ENCODE results near the gene ATG9A. TPM values are rescaled to one million over a fixed set of nuclear protein-coding genes. Genes with fewer than 3 reads are reported as not detected.

ATG9A gene
- 83.6 and 95.2 TPM in 2 replicates for total RNA-seq
- long read RNA-seq, full-length matches to known transcripts: 15 of 47 reads
- long read RNA-seq, partial matches to known transcripts: 12 of 47 reads
- long read RNA-seq, other reads (novel, unspliced or antisense): 20 of 47 reads

GRCh38 chr2:219229305-219230058, at the start of gene ATG9A, which contains the start of gene ANKZF1:
TSS of gene ATG9A (minus strand) at chr2:219229636. CDS start at chr2:219228024, 1,612 bp downstream.
TSS of gene ANKZF1 (plus strand) at chr2:219229806. CDS start at chr2:219230258, 452 bp downstream.
- H3K27me3 Mint-ChIP-seq (ENCODE audit: unreplicated experiment): no peaks in the 10 kb centered on the region
- H3K36me3 Mint-ChIP-seq (ENCODE audit: unreplicated experiment): peaks cover 32% of the 10 kb centered on the region
- peaks cover 26% of the 10 kb centered on the region for H3K4me1 Mint-ChIP-seq (ENCODE audit: unreplicated experiment)
- peak; percentile 99 for DNase-seq (ENCODE audit: extremely low spot score, unreplicated experiment)
- no peaks in the 10 kb centered on the region for H3K9me3 Mint-ChIP-seq (ENCODE audit: unreplicated experiment)
- H3K27ac Mint-ChIP-seq (ENCODE audit: unreplicated experiment): peak within 1 kb of the TSS; percentile 98
- peak within 1 kb of the TSS; percentile 95 for H3K4me3 Mint-ChIP-seq (ENCODE audit: unreplicated experiment)
- TF ChIP-seq CTCF (IDR thresholded peaks at IDR 0.05): no peak

GRCh38 chr2:219278655-219279150, 49.3 kb upstream of the ATG9A start:
- H3K4me3 Mint-ChIP-seq (ENCODE audit: unreplicated experiment): peak overlapping the region; percentile 84
- TF ChIP-seq CTCF (IDR thresholded peaks at IDR 0.05): no peak
- H3K27me3 Mint-ChIP-seq (ENCODE audit: unreplicated experiment): no peaks in the 10 kb centered on the region
- peak overlapping the region; percentile 98 for H3K27ac Mint-ChIP-seq (ENCODE audit: unreplicated experiment)
- no peak for DNase-seq (ENCODE audit: extremely low spot score, unreplicated experiment)
- H3K36me3 Mint-ChIP-seq (ENCODE audit: unreplicated experiment): peaks cover 6% of the 10 kb centered on the region
- peaks cover 39% of the 10 kb centered on the region for H3K4me1 Mint-ChIP-seq (ENCODE audit: unreplicated experiment)
- H3K9me3 Mint-ChIP-seq (ENCODE audit: unreplicated experiment): no peaks in the 10 kb centered on the region

- peak; percentile 93 for DNase-seq (ENCODE audit: extremely low spot score, unreplicated experiment)
- H3K27me3 Mint-ChIP-seq (ENCODE audit: unreplicated experiment): no peaks in the 10 kb centered on the region
- peak overlapping the region; percentile 84 for H3K4me3 Mint-ChIP-seq (ENCODE audit: unreplicated experiment)
- H3K36me3 Mint-ChIP-seq (ENCODE audit: unreplicated experiment): peaks cover 4% of the 10 kb centered on the region
- TF ChIP-seq CTCF (IDR thresholded peaks at IDR 0.05): peak; percentile 98
- H3K27ac Mint-ChIP-seq (ENCODE audit: unreplicated experiment): peak overlapping the region; percentile 98
- no peaks in the 10 kb centered on the region for H3K9me3 Mint-ChIP-seq (ENCODE audit: unreplicated experiment)
- H3K4me1 Mint-ChIP-seq (ENCODE audit: unreplicated experiment): peaks cover 40% of the 10 kb centered on the region
These were observed 48.5 kb upstream of the ATG9A start for GRCh38 chr2:219277703-219278654.

- peak overlapping the region; percentile 25 for H3K27ac Mint-ChIP-seq (ENCODE audit: unreplicated experiment)
- no peaks in the 10 kb centered on the region for H3K9me3 Mint-ChIP-seq (ENCODE audit: unreplicated experiment)
- no peaks in the 10 kb centered on the region for H3K36me3 Mint-ChIP-seq (ENCODE audit: unreplicated experiment)
- peaks cover 32% of the 10 kb centered on the region for H3K4me1 Mint-ChIP-seq (ENCODE audit: unreplicated experiment)
- TF ChIP-seq CTCF (IDR thresholded peaks at IDR 0.05): no peak
- H3K4me3 Mint-ChIP-seq (ENCODE audit: unreplicated experiment): no peak overlapping the region
- no peaks in the 10 kb centered on the region for H3K27me3 Mint-ChIP-seq (ENCODE audit: unreplicated experiment)
- no peak for DNase-seq (ENCODE audit: extremely low spot score, unreplicated experiment)
These were observed 45.0 kb upstream of the ATG9A start for GRCh38 chr2:219274361-219274921.

All from osteocyte (in vitro differentiated cells).